Right atrium auricular region (tissue), 2 donors: ENCODE data around the gene RASGEF1C. TPM values are rescaled to one million over a fixed set of nuclear protein-coding genes. Genes with fewer than 3 reads are reported as not detected.

ENCODE experiments used
- DNase-seq: peaks from one replicate; pipeline ENCODE4 v3.0.0-alpha.2; 2019; ENCODE audit warnings: low spot score
- H3K27ac ChIP-seq, 2 donors: fragments of 200-600 bp; sonication (generic); 1 replicate in 1 of 2; 2 replicates in 1 of 2; pipeline ENCODE4 v1.5.1; 2016 to 2019
- H3K27me3 ChIP-seq, 2 donors: fragments of 200-600 bp; sonication (generic); one replicate each; pipeline versions ENCODE4 v1.5.1 to v1.6.0; 2017 to 2019
- H3K36me3 ChIP-seq: fragments of 200-600 bp; sonication (generic); one replicate; pipeline ENCODE4 v1.5.1; 2016
- H3K4me1 ChIP-seq, 2 donors: fragments of 200-600 bp; sonication (generic); one replicate each; pipeline versions ENCODE4 v1.5.1 to v1.6.0; 2017 to 2019
- H3K4me3 ChIP-seq, 2 donors: fragments of 200-600 bp; sonication (generic); 1 replicate in 1 of 2; 2 replicates in 1 of 2; pipeline ENCODE4 v1.5.1; 2017 to 2019; ENCODE audit warnings: mild to moderate bottlenecking in 1 of 2, moderate library complexity in 1 of 2
- H3K9me3 ChIP-seq, 2 donors: fragments of 200-600 bp; sonication (generic); one replicate each; pipeline ENCODE4 v1.5.1; 2019
- total RNA-seq, 2 donors: library from RNA; depleted of rRNA; stranded (reverse); fragments of >200 nt; gene quantifications; one replicate each; pipeline ENCODE4 v1.1.0, GENCODE V29; 2016
- TF ChIP-seq, protein P1 (sequence below), 2 donors: fragments of 200-600 bp; sonication (generic); IDR thresholded peaks; one replicate each; pipeline ENCODE4 v1.5.1; 2019; ENCODE audit warnings: antibody characterized with exemption in 2 of 2

Gene RASGEF1C
- total RNA-seq, 2 donors from 2014 or later: 0.55 to 0.67 TPM

DNA sequence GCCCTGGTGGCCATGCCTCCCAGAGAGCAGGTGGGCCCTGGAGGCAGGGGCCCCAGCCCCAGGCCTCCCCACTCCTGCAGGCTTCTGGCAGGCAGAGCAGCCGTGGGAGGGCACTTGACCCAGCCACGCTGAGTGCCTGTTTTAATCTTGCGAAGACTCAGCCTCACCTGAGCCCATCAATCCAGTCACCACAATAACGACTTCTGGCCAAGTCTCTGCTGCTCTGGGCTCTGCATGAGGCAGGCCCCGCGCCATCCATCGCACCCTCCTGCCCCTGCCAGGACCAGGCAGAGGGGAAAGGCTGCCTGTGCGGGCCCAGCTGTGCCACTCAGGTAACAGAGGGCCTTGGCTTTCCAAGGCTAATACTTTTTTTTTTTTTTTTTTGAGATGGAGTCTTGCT lies 32.8 kb downstream of the RASGEF1C start:
- Histone ChIP-seq H3K27ac (no peak overlapping the region), H3K27me3 (no peaks in the 10 kb centered on the region), H3K9me3 (no peaks in the 10 kb centered on the region)

GRCh38 chr5:180175015-180175431 lies 34.0 kb downstream of the RASGEF1C start:
- H3K36me3 ChIP-seq: no peaks in the 10 kb centered on the region
- no peaks in the 10 kb centered on the region for H3K27me3 ChIP-seq
- no peak overlapping the region for H3K4me3 ChIP-seq
- TF ChIP-seq, protein P1, sequence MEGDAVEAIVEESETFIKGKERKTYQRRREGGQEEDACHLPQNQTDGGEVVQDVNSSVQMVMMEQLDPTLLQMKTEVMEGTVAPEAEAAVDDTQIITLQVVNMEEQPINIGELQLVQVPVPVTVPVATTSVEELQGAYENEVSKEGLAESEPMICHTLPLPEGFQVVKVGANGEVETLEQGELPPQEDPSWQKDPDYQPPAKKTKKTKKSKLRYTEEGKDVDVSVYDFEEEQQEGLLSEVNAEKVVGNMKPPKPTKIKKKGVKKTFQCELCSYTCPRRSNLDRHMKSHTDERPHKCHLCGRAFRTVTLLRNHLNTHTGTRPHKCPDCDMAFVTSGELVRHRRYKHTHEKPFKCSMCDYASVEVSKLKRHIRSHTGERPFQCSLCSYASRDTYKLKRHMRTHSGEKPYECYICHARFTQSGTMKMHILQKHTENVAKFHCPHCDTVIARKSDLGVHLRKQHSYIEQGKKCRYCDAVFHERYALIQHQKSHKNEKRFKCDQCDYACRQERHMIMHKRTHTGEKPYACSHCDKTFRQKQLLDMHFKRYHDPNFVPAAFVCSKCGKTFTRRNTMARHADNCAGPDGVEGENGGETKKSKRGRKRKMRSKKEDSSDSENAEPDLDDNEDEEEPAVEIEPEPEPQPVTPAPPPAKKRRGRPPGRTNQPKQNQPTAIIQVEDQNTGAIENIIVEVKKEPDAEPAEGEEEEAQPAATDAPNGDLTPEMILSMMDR (IDR thresholded peaks at IDR 0.05): no peak
- H3K9me3 ChIP-seq: no peaks in the 10 kb centered on the region
- H3K27ac ChIP-seq: no peak overlapping the region
- peaks cover 0 to 27% of the 10 kb centered on the region in 2 donors for H3K4me1 ChIP-seq
- no peak for DNase-seq

More for the DNA sequence above, 32.8 kb downstream of the RASGEF1C start:
- Histone ChIP-seq H3K4me1 (peaks cover 0 to 27% of the 10 kb centered on the region in 2 donors), H3K4me3 (no peak overlapping the region), H3K36me3 (no peaks in the 10 kb centered on the region)
- TF ChIP-seq, protein P1 (IDR thresholded peaks at IDR 0.05): no peak
- no peak for DNase-seq

- Histone ChIP-seq H3K9me3 (no peaks in the 10 kb centered on the region), H3K4me1 (peaks cover 0 to 27% of the 10 kb centered on the region in 2 donors), H3K4me3 (no peak overlapping the region), H3K36me3 (no peaks in the 10 kb centered on the region), H3K27ac (no peak overlapping the region), H3K27me3 (no peaks in the 10 kb centered on the region)
- TF ChIP-seq, protein P1 (IDR thresholded peaks at IDR 0.05): no peak
- no peak for DNase-seq
These were observed 34.4 kb downstream of the RASGEF1C start for GRCh38 chr5:180174587-180174972.

GRCh38 chr5:180173875-180174586 lies 35.0 kb downstream of the RASGEF1C start:
- Histone ChIP-seq H3K27me3 (no peaks in the 10 kb centered on the region), H3K27ac (no peak overlapping the region), H3K4me1 (peaks cover 0 to 27% of the 10 kb centered on the region in 2 donors), H3K9me3 (no peaks in the 10 kb centered on the region), H3K36me3 (no peaks in the 10 kb centered on the region), H3K4me3 (no peak overlapping the region)
- DNase-seq: no peak
- TF ChIP-seq, protein P1 (IDR thresholded peaks at IDR 0.05): no peak

- DNase-seq: no peak
- Histone ChIP-seq H3K27me3 (no peaks in the 10 kb centered on the region), H3K4me3 (no peak overlapping the region), H3K9me3 (no peaks in the 10 kb centered on the region), H3K27ac (no peak overlapping the region), H3K4me1 (peaks cover 0 to 27% of the 10 kb centered on the region in 2 donors), H3K36me3 (no peaks in the 10 kb centered on the region)
- TF ChIP-seq, protein P1 (IDR thresholded peaks at IDR 0.05): no peak
These were observed 35.8 kb downstream of the RASGEF1C start for GRCh38 chr5:180173198-180173544.
